Measurements from ENCODE around the gene EMC10.

The EMC10 gene

DNA sequence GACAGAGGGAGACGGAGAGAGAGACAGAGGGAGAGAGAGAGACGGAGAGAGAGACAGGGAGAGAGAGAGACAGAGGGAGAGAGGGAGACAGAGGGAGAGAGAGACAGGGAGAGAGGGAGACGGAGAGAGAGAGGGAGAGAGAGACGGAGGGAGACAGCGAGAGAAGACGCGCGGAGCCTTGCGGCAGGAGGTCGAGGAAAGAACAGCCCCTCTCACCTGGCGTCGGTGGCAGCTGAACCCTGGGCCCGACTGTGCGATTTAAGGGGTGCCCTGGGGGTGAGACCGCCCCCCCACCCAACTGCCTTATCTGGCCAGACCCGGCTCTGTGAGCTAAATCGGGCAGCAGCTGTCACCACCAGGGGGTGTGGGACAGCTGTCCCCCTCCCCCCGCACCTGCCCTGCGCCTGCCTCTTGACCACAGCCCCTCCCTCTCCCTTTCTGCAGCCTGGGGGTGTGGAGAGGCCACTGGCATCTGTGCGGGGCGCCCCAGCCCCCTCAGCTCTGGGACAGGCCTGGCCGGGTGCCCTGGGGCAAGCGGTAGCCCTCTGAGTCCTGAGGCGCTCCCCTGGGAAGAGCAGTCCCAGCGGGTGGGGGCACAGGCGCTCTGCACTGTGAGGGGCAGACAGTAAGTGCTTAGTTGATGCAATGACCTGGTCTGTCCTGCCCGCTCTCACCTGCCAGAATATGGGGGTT, 23.9 kb downstream of the EMC10 start:
- peak; percentile 16 to 28 for DNase-seq

GRCh38 chr19:50500753-50501151, 24.4 kb downstream of the EMC10 start:
- DNase-seq = no peak

GRCh38 chr19:50501186-50501567, 24.9 kb downstream of the EMC10 start:
- DNase-seq = no peak

DNA sequence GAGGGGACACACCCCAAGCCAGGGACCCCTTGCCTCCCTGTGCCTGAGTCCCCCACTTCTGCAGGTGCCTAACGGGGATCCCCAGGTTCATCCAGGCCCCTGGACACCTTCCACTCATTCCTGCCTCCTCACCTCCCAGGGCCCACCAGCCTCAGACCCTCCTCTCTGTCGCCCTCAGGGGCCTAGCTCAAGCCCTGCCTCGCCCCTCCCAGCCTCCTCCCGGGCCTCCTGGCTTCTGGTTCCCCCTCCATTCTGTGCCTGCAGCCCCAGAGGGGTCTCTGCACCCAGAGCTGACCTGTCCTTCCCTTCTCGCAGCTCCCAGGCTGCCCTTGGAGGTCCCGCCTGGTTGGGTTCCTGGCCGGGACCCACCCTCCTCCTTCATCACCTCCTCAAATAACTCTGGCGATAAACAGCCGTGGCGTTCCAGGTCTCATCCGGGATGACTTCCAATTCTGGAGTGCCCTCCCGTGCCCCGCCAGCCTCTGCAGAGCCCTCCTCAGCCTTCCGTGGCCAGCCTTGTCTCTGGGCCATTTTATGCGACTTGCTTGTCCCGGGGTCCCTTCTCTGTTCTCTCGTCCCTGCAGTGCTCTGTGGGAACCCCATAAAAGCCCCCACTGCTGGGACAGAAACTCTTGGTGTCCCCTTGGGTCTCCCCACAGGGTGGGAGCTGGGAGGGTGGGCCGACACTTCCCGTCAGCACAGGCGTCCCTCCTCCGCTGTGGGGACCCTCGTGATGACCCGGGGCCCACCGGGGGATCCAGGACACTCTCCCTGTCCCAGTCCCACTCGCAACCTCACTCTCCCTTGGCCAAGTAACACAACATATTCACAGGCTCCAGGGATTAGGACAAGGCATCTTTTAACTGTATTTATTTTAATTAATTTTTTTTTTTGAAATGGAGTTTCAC, 25.5 kb downstream of the EMC10 start:
- no peak for DNase-seq

DNA sequence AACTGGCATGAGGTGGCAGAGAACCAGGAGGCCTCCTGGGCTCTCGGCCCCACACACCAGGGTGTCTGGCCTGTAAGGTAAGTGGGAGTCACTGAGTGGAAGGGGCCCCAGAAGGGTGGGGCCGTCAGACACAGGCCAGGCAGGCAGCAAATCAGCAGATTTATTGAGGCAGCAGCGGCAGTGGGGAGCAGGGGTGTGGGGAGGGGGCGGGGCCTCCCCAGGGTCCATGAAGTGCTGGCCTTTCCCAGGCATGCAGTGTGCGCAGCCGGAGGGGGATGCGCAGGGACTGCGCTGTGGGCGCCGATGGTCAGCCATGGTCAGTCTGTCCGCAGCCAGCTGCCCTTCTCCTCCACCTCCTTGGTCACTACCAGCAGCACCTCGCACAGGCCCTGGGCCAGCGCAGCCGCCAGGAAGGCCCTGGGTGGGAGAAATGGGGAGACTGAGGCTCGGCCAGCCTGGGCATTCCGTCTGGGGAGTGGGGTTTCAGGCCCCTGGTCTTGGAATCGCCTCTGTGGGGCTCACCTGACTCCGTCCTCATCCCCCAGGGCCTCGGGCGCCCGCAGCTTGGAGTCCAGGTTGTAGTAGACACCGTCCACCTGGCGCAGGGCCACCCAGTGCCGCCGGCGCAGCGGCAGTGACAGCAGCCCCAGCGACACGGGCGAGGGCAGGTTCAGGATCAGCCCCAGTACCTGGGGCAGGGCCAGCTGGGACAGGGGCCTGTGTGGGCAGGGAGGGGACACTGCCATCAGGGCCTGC, 29.7 kb downstream of the EMC10 start:
- DNase-seq = no peak

DNA sequence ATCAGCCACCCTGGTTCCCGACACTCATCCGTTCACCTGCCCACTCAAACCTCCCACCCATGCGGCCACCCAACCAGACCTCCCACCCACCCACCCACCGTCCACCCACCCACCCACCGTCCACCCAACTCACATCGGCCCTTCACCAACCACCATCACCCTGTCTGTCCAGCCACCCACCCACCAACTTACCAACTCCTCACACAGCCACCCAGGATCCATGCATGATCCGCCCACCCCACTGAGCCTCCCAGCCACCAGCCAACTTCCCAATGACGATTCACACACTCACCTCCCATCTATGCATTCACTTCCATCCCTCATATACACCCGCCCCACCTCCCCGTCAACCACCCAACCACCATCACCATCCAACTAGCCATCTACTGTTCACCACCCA, 30.4 kb downstream of the EMC10 start:
- DNase-seq = no peak

- no peak for DNase-seq
Measured at GRCh38 chr19:50507376-50507775, 31.1 kb downstream of the EMC10 start.

DNA sequence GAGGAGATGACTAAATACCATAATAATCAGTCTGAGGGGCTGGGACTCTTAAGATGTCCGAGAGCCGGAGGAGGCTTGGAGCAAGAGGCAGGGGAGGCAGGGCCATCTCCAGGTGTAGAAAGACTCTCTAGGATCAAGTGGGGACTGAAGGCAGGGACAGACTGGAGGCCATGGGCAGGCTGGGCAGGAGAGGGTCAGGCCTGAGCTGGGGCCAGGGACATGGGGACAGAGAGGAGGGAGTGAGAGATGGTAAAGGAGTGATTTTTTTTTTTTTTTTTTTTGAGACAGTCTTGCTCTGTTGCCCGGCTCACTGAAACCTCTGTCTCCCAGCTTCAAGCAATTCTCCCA, 32.5 kb downstream of the EMC10 start:
- DNase-seq = no peak

- no peak for DNase-seq
Measured at GRCh38 chr19:50509366-50509765, 33.1 kb downstream of the EMC10 start.

DNA sequence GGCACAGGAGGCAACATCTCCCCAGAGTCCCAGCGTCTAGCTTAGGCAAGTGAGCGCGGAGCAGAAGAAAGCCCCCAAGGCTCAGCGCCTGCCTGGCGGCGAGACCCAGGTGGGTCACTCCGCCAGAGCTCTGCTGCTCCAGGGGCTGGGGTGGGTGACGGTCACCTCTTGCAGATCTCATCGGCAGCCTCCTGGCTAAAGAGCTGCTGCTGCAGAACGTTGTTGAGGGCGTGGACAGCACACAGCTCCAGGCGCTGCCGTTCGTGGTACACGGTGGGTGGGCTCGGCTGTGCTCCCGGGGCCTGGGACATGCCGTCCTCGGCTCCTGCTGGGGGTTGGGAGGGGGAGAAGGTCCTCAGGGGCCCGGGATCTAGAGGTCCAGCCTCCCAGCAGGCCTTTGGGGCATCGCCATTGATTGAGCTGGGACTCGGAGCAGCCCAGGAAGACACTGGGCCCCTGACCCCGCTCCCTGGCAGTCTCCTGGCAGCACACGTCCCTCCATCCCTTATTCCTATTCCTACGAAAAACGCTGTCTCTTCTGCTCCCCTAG, 33.9 kb downstream of the EMC10 start:
- no peak for DNase-seq

DNA sequence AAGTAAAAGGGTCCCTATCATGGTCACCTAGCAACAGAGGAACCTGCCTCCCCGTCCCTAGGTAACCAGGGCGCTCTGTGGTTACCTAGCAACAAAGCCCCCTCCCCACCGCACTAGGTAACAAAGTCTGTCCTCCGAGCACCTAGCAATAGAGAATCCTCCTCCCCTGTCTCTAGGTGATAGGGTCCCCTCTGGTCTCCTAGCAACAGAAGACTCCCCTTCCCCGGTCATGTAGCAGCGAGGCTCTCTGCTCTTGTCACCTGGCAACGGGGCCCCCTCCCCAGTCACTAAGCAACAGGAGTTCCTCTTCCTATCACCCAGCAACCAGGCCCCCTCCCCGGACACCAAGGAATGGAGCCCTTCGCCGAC, 34.4 kb downstream of the EMC10 start:
- DNase-seq = peak in 1 of 2 experiments; percentile 77

DNA sequence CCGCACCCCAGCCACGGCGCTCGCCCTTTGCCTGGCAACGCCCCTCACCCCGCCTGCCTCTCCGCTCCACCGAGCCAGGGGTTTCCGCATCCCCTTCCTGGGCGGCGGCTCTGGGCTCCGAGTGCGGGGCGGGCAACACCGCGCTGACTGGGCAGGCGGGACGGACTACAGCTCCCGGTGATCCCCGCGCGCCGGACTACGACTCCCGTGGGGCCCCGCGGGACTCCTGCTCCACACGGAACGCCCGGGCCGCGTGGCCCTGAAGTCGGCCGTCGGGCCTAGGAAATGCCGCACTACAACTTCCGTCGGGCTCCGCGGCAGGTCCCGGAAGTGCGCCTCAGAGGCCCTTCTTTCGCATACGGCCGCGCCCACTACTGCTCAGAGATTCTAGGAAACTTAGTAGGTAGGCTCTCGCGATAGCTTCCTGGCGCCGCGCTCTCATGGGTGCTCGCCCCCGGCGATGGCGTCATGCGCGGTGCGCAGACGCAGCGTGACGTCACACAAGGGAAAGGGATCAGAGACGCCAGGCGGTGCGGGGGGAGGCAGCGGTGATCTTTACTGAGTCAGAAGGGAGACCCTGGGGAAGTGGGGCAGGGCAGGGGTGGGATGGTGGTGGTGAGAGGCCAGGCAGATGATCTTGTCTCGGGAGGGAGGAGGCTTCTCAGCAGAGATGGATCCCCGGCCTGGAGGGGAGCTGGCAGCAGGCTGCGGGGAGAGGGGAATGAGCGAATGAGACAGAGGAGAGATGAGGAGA, 34.9 kb downstream of the EMC10 start, which contains the start of gene JOSD2:
JOSD2 (minus strand) TSS at position 123 of the 754 bp plus-strand sequence. CDS start 760 bp downstream, outside the sequence.
- DNase-seq = peak; percentile 97 to 98

DNA sequence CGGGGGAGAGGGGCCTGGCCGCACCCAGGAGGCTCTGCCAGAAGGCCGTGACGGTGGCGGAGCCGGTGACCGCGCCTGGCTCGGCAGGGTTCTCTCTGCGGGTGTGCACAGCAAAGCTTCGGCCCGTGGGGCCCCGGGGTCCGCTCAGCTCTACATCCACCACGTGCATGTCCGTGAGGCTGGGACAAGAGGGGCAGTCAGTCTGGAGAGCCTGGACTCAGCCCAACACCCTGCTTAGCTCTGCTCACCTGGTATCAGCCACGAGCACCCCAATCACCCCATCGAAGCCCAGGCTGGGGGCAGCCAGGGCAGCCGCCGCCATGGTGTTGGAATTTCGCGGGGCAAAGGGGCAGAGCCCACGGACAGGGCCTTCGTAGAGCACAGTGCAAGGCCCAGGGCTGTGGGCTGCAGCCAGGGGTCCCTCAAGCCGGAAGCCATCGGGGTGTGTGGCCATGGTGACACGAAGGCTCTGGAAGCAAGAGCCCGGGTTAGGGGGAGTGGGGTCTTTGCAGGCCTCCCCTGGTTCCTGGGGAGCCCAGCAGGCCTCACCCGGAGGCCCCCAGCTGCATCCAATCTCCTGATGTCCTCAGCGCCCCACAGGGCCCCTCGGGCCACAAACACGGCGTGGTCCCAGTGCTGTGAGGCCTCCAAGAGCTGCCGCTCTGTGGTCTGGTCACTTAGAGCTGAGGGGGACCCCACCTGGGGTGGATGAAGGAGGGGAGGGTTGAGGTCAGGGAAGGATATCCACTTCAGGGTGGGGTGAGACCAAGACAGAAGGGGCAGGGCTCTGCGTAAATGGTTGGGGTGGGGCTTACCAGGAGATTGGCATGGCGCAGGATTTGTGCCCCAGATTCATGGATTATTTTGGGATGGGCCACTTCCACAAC, 36.0 kb downstream of the EMC10 start:
- no peak for DNase-seq

DNA sequence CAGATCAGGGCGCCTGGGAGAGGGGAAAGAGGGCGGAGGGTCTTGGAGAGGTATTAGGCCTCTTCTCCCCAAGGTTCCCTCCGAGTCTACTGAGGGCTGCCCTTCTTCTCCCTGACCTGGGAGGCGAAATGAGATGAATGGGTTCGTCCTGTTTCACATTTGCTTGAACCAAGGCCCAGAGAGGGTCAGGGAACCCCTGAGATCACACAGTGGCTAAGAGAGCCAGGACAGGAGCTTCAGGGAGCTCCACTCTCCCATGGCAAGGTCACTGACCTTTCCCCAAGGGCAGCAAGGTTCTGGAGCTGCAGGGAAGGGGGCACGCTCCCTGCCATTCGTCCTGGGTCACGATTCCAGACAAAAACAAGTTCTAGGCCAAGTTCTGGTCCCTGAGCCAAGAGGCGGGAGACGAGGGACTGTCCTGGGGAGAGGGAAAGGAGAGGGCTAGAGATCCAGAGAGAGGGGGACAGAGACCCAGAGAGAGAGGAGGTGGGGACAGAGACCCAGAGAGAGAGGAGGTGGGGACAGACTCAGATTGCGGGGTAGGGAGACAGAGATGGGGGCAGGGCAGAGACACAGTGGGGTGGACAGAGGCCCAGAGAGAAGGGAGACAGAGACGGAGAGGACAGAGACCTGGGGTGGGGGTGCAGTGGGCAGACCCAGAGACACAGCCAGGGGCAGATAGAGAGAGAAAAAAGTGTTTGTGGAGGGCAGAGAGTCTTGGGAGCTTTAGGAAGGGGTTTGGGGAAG, 36.9 kb downstream of the EMC10 start:
- DNase-seq = no peak

GRCh38 chr19:50513746-50514345, 37.5 kb downstream of the EMC10 start, which contains the start of gene ASPDH:
Gene ASPDH, minus strand, starts transcription at chr19:50513913. Its CDS starts 90 bp downstream, at chr19:50513823.
- DNase-seq = no peak

DNA sequence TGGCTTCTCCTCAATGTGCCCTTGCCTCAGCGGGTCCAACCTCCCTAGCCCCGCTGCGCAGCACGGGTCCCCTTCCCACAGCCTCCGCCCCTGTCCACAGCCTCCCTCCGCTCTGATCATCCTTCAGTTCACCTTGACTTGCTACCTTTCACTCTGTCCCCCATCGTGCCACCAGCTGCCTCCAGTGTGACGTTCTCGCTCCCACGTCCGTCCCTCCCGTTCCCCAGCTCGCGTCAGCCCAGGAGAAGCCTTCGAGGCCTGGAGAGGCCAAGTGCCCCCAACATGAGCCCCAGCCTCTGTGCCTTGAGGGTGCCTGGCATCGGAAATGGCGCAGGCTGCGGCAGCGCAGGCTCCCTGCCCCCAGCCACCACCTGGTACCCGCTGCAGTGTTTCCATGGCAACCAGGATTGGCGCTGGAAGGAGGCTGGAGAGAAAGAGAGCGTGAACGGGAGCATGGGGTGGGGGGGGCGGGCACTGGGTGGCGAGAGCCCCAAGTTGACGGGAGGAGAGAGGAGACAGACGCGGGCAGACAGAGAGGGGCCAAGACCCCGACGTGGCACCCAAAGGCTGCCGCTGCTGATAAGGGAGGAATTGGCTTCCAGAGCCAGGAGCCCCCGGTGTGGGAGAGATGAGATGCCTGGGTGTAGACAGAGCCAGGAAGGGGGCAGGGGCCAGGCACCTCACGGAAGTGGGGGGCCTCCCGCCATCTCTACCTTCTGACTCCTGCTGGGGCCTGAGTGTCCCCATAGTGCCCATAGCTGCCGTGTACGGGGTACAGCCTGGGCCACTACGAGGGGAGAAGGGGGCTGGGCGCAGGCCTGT, 38.2 kb downstream of the EMC10 start:
- peak; percentile 47 to 48 for DNase-seq

GRCh38 chr19:50515168-50515561, 38.9 kb downstream of the EMC10 start:
- no peak for DNase-seq

DNA sequence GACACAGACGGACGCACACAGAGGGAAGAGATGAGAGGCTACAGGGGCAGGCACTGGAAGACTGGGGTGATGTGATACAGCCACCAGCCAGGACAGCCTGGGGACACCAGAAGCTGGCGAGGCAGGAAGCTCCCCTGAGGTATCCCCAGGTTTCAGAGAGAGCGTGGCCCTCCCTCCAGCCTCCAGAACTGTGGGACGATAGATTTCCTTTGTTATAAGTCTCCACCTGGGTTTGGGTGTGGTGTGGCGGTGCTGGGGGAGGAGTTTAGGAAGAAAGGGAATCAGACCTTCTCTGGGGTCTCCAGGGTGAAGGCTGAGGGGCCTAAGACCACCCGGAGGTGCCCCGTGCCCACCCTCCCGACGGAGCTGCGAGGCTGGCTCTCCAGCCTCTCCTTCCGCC, 40.1 kb downstream of the EMC10 start:
- no peak for DNase-seq

All from NCI-H2081 (cell line).